PC-9 (cell line): Measurements from ENCODE around the gene IL31.

Source experiments
- EZH2 ChIP-seq: fragments of 200-600 bp; sonication (generic); IDR thresholded peaks from 2 replicates; pipeline ENCODE4 v1.8.0; 2017; ENCODE audit warnings: antibody characterized with exemption, low read depth
- TF ChIP-seq, protein P1 (sequence below): fragments of 200-600 bp; sonication (generic); conservative IDR thresholded peaks from 2 replicates; pipeline ENCODE4 v1.6.1; 2017; ENCODE audit warnings: mixed run types, antibody characterized with exemption, mild to moderate bottlenecking, moderate library complexity

DNA sequence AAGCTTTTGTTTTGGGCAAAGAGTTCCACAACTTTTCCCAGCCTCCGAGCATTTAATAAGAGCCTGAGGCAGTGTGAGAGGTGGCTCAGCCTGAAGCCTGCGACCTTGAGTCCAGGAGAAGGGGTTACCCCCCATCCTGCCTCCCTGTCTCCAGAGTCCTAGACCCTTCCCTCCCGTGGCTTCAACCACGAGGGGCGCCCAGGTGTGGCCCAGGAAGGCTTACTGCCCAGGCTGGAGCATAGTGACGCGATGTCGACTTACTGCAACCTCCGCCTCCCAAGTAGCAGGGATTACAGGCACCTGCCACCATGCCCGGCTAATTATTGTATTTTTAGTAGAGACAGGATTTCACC lies 9.5 kb upstream of the IL31 start:
- no peak for TF ChIP-seq EZH2
- TF ChIP-seq, protein P1, sequence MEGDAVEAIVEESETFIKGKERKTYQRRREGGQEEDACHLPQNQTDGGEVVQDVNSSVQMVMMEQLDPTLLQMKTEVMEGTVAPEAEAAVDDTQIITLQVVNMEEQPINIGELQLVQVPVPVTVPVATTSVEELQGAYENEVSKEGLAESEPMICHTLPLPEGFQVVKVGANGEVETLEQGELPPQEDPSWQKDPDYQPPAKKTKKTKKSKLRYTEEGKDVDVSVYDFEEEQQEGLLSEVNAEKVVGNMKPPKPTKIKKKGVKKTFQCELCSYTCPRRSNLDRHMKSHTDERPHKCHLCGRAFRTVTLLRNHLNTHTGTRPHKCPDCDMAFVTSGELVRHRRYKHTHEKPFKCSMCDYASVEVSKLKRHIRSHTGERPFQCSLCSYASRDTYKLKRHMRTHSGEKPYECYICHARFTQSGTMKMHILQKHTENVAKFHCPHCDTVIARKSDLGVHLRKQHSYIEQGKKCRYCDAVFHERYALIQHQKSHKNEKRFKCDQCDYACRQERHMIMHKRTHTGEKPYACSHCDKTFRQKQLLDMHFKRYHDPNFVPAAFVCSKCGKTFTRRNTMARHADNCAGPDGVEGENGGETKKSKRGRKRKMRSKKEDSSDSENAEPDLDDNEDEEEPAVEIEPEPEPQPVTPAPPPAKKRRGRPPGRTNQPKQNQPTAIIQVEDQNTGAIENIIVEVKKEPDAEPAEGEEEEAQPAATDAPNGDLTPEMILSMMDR: no peak
